SKM-1 treated with dmso at 0.1 percent for 144 hours (cell line): ENCODE data around the gene TIGD1.

Source experiments
- DNase-seq: peaks from one replicate; lab custom pipeline; 2025; ENCODE audit not compliant: unreplicated experiment; lab: John Stamatoyannopoulos, UW

The TIGD1 gene

DNA sequence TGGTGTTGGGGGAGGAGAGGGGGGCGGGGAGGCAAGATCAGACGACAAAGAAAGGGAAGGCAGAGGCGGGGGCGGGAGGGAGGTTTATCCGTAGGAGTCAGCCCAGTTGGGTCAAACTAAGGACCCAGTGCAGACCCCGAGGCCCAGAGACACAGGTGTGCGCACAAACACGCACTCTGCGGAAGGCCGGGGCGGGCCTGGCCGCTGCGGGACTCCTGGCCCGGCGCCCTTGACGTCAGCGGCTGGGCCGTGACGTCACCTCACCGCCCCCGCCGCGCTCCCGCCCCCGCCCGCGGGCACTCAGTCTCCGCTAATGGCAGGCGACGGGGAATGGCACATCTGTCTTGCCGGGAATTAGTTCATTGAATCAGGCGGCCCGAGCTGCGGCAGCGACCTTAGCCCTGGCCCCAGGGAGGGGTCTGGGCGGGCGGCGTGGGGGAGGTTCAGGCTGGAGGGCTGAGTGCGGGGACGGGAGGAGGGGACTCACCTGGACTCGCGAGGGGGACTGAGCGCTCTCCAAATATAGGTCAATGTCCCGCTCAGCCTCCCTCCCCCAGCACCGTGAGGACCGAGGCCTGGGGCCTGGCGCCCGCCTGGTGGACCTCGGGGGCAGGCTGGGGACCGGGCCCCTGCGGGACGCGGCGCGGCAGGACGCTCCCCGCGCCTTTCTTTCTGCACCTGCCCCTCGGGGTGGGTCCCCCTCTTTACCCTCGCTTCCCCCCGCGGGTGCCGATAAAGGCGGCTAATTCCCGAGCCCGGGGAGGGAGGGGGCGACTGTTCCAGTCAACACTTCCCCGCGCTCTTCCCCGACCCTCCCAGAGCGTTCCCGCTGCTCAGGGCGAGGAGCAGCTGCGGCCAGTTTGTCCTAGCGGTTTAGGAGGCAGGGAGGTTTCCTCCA, 47.2 kb downstream of the TIGD1 start:
- no peak for DNase-seq

GRCh38 chr2:232502511-232502910, 47.8 kb downstream of the TIGD1 start:
- no peak for DNase-seq

DNA sequence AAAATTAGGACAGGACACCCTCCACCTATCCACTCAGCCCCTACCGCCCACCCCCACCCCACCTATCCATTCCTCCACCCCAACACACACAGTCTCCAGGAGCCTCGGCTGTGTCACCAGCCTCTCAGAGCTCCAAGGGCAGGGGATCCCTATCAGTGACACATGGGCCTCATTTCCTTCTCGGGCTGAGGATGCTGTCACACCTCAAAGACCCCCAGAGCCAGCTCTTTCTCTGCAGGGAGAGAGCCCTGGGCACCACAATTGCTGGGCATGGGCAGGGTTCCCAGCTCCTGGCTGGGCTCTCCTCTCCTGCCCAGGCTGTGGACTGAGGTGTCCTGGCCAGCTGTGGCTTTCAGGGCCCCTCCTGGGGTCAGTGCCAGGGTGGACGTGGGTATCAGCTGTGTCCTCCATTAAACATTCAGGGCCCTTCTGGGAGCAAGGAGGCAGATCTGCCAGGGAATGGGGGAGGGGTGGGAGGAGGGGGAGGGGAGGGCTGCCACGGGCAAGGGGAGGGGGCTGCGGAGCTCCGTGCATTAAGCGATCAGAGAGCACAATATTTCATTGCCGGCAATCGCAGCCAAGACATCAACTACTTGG, 48.5 kb downstream of the TIGD1 start:
- no peak for DNase-seq

DNA sequence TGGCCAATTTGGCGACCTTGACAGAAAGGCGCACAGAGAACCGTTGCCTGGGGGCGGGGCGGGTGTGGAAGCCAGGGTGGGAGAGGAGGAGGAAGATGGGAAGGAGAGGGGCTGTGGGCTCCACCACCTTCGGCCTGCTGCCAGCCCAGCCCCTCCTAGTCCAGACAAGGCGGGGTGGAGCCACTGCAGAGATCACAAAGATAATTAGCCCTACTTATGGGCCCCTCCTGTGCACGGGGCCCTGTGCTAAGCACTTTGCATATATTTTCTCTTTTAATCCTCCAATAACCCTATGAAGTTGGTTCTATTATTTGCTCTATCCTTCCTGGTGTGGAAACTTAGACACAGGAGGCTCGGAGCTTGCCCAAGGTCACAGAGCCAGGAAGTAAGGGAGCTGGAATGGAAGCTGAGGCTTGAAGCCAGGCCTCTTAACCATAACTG, 49.0 kb downstream of the TIGD1 start:
- DNase-seq: no peak

GRCh38 chr2:232498452-232498851, 51.9 kb downstream of the TIGD1 start:
- DNase-seq: no peak
